PC-9 (cell line): ENCODE results near the gene C7orf33. TPM values are rescaled to one million over a fixed set of nuclear protein-coding genes. Genes with fewer than 3 reads are reported as not detected.

Experiments used
- BruUV-seq: library from RNA; stranded (reverse); fragments of 400-500 nt; replicated peaks from 2 replicates; lab custom pipeline; 2021; lab: Mats Ljungman, UMichigan
- CTCF ChIA-PET: fragments of 300-600 bp; sonication (Branson Sonifier 250); formaldehyde crosslinking; loops from one replicate; lab custom pipeline; 2022; ENCODE audit warnings: antibody characterized with exemption; lab: Charles Lee
- POLR2A ChIA-PET: fragments of 300-600 bp; sonication (Branson Sonifier 250); formaldehyde crosslinking; loops from one replicate; lab custom pipeline; 2022; ENCODE audit warnings: antibody characterized with exemption; ENCODE audit not compliant: unreplicated experiment; lab: Charles Lee
- DNase-seq, 2 experiments: peaks; one replicate each; pipeline versions ENCODE4 v3.0.0 to v3.0.0-alpha.2; 2015 to 2022; ENCODE audit warnings: mixed read lengths in 1 of 2
- H2AFZ ChIP-seq: fragments of 200-600 bp; sonication (generic); 2 replicates; pipeline ENCODE4 v1.8.1; 2017; ENCODE audit warnings: antibody characterized with exemption
- H3F3A ChIP-seq: fragments of 200-600 bp; sonication (generic); 2 replicates; pipeline ENCODE4 v1.8.1; 2017; ENCODE audit warnings: antibody characterized with exemption, mild to moderate bottlenecking, low read depth; ENCODE audit not compliant: insufficient read depth
- H3K27ac ChIP-seq: fragments of 200-600 bp; sonication (generic); 2 replicates; pipeline ENCODE4 v1.6.1; 2016; ENCODE audit warnings: mixed run types
- H3K27me3 ChIP-seq: fragments of 200-600 bp; sonication (generic); 2 replicates; pipeline ENCODE4 v1.6.1; 2016; ENCODE audit warnings: low read depth, mixed run types; ENCODE audit not compliant: insufficient read depth
- H3K36me3 ChIP-seq: fragments of 200-600 bp; sonication (generic); 2 replicates; pipeline ENCODE4 v1.6.1; 2016; ENCODE audit warnings: low read depth, mixed run types
- H3K4me1 ChIP-seq: fragments of 200-600 bp; sonication (generic); replicated peaks from 2 replicates; pipeline ENCODE4 v1.6.1; 2016; ENCODE audit warnings: mixed run types; ENCODE audit not compliant: insufficient read depth
- H3K4me2 ChIP-seq: fragments of 200-600 bp; sonication (generic); 2 replicates; pipeline ENCODE4 v1.6.1; 2017; ENCODE audit warnings: mixed run types
- H3K4me3 ChIP-seq: fragments of 200-600 bp; sonication (generic); 2 replicates; pipeline ENCODE4 v1.6.1; 2016; ENCODE audit warnings: mixed run types
- H3K79me2 ChIP-seq: fragments of 200-600 bp; sonication (generic); 2 replicates; pipeline ENCODE4 v1.6.1; 2017; ENCODE audit warnings: low read depth, mixed run types
- H3K9me2 ChIP-seq: fragments of 200-600 bp; sonication (generic); 2 replicates; pipeline ENCODE4 v1.8.1; 2017; ENCODE audit warnings: mild to moderate bottlenecking; ENCODE audit not compliant: insufficient read depth
- H3K9me3 ChIP-seq: fragments of 200-600 bp; sonication (generic); 2 replicates; pipeline ENCODE4 v1.8.1; 2016; ENCODE audit warnings: low read depth; ENCODE audit not compliant: insufficient read depth
- H4K20me1 ChIP-seq: fragments of 200-600 bp; sonication (generic); 2 replicates; pipeline ENCODE4 v1.8.1; 2017; ENCODE audit not compliant: insufficient read depth
- CTCF ChIP-seq: fragments of 200-600 bp; sonication (generic); conservative IDR thresholded peaks from 2 replicates; pipeline ENCODE4 v1.6.1; 2017; ENCODE audit warnings: mixed run types, antibody characterized with exemption, mild to moderate bottlenecking, moderate library complexity
- EZH2 ChIP-seq: fragments of 200-600 bp; sonication (generic); IDR thresholded peaks from 2 replicates; pipeline ENCODE4 v1.8.0; 2017; ENCODE audit warnings: antibody characterized with exemption, low read depth
- intact Hi-C: fragments of 100-400 bp; cut with micrococcal nuclease; formaldehyde crosslinking; loops from one replicate; pipeline ENCODE4 v1.10.0; 2022; ENCODE audit not compliant: unreplicated experiment
- total RNA-seq: library from RNA; stranded (reverse); gene quantifications from 2 replicates; pipeline ENCODE4 v1.2.3, GENCODE V29; 2021

Gene C7orf33
- total RNA-seq, 1 experiment from 2014 or later, result not detected

DNA sequence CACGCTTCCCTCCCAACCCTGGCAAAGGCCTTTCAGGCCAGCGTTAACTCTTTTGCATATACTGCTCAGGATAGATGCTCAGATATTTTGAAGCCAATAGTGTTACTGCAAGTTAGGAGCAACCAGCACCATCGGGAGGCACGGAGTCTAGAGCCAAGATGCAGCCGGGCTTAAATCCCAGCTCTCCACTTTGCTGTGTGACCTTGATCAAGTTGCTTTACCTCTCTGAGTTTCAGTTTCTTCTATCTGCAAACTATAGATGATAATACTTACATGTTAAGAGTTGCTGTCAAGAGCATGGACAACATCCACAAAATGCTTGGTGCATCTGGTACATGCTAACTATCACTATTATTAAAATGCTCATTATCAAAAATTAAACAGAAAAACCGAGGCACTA, 45.4 kb upstream of the C7orf33 start:
- ChIA-PET CTCF (no interaction called here), POLR2A (no interaction called here)
- Histone ChIP-seq H3F3A (no peaks in the 10 kb centered on the region), H3K4me1 (no peaks in the 10 kb centered on the region), H3K4me2 (no peak overlapping the region), H3K4me3 (no peak overlapping the region), H3K79me2 (no peaks in the 10 kb centered on the region), H3K36me3 (no peaks in the 10 kb centered on the region), H3K9me2 (no peaks in the 10 kb centered on the region), H3K9me3 (no peaks in the 10 kb centered on the region), H3K27ac (no peak overlapping the region), H4K20me1 (no peaks in the 10 kb centered on the region), H3K27me3 (no peaks in the 10 kb centered on the region), H2AFZ (no peak overlapping the region)
- no TSS peak for BruUV-seq
- TF ChIP-seq CTCF (no peak), EZH2 (no peak)
- no peak for DNase-seq
- intact Hi-C loops, result no loop called here

DNA sequence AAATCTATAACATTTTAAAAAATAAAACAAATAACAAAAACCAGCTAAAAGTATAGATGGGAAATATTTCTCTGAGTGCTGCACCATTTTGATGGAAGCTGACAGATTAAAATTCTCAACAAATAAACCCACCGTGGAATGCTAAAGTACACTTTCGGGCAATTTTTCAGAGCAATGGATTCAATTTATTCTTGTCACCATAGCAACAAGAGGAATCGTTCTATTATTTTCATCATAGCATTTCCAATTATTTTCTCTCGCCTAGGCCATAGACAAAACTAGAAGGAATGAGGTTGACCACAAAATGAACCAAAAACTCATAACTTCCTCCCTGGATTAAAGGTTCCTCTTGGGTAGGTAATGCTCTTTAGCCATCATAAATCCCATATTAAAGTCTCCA, 44.6 kb upstream of the C7orf33 start:
- ChIA-PET POLR2A (no interaction called here), CTCF (no interaction called here)
- no peaks in the 10 kb centered on the region for H4K20me1 ChIP-seq
- no peak overlapping the region for H2AFZ ChIP-seq
- TF ChIP-seq CTCF (no peak), EZH2 (no peak)
- BruUV-seq, result no TSS peak
- intact Hi-C loops, result no loop called here
- no peaks in the 10 kb centered on the region for H3K9me2 ChIP-seq
- H3K4me2 ChIP-seq, result no peak overlapping the region
- H3K4me1 ChIP-seq, result no peaks in the 10 kb centered on the region
- H3K9me3 ChIP-seq, result no peaks in the 10 kb centered on the region
- no peak overlapping the region for H3K4me3 ChIP-seq
- H3K27ac ChIP-seq, result no peak overlapping the region
- no peaks in the 10 kb centered on the region for H3K27me3 ChIP-seq
- H3K79me2 ChIP-seq, result no peaks in the 10 kb centered on the region
- DNase-seq, result no peak
- no peaks in the 10 kb centered on the region for H3F3A ChIP-seq
- H3K36me3 ChIP-seq, result no peaks in the 10 kb centered on the region

DNA sequence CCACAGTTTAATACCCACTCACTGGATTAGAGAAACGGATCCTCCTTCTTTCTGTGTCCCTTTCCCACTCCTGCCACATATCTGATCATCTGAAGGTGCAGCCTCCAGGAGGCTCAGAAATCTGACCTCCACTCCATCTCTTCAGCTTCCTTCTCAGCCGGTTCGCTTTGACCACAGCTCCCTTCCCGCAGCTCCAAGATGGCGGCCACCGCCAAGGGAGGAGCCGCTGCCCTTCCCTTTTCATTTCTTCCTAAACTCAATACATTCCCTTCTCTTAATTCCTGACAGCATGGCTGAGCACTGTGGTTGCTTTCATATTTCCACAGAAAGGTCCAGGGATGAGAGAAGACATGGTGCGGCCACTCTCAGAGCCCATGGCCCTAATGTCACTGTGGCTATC, 43.7 kb upstream of the C7orf33 start:
- H3K9me2 ChIP-seq, result no peaks in the 10 kb centered on the region
- no peak overlapping the region for H3K4me2 ChIP-seq
- intact Hi-C loops, result no loop called here
- no peaks in the 10 kb centered on the region for H3K36me3 ChIP-seq
- H3K4me3 ChIP-seq, result no peak overlapping the region
- no peaks in the 10 kb centered on the region for H3K9me3 ChIP-seq
- no TSS peak for BruUV-seq
- no peaks in the 10 kb centered on the region for H3K79me2 ChIP-seq
- no peaks in the 10 kb centered on the region for H3F3A ChIP-seq
- no peaks in the 10 kb centered on the region for H3K27me3 ChIP-seq
- H3K27ac ChIP-seq, result no peak overlapping the region
- H2AFZ ChIP-seq, result no peak overlapping the region
- no peaks in the 10 kb centered on the region for H4K20me1 ChIP-seq
- no peak for DNase-seq
- ChIA-PET POLR2A (no interaction called here), CTCF (no interaction called here)
- TF ChIP-seq CTCF, result no peak
- TF ChIP-seq EZH2, result no peak
- no peaks in the 10 kb centered on the region for H3K4me1 ChIP-seq
